ENCODE data around the gene PRCD. TPM values are rescaled to one million over a fixed set of nuclear protein-coding genes. Genes with fewer than 3 reads are reported as not detected.

PRCD gene
- total and polyA plus RNA-seq, 8 donors, result 0.72 to 12.2 (median 4.2) TPM; not detected in 3

DNA sequence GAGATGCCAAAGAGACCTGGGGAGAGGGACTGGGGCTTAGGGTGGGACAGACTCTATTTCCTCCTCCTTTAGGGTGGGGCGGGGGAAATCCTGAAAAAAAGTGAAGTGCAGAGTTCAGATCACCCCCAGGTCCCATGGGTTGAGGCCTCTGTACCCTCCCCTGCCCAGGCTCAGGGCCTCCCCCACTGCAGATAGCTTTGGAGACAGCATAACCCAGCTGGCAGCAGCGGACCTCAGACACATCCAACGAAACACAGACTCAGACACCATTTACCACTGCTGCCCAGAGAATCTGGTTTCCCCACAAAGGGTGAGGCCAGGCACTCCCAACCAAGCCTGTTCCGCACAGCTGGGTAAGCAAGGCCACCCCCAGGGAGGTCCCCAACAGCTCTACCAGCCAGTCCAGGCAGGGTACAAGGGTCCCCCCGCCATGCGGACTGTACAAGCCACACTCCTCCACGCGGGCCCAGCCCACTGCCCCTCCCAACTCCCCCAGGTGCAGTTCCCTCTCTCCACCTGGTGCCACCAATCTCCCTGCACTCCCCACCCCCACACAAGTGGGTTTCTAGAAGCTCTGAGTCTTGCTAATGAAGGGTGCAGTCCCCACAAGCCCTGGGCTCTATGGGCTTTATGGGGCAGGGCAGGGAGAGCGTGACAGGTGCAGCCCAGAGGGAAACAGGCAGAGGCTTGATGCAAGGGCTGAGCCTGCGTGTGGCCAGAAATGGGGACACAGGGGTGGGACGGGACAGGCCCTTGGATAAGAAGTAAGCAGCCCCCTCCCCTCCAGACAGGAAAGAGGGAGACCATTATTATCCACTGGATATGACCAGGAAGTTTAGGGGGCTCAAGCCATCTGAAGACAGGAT is 47.5 kb upstream of the PRCD start:
- H3K27me3 ChIP-seq, result no peaks in the 10 kb centered on the region
- peak in 1 of 2 donors; percentile 86 for DNase-seq
- peak overlapping the region; percentile 52 to 92 (median 76) for H3K27ac ChIP-seq
- 46 to 62% (median 50%) methylated on average over 6 to 11 of the region's 11 CpGs for WGBS, 5 donors
- H3K9me3 ChIP-seq, result no peaks in the 10 kb centered on the region
- intact Hi-C loops (cut with DNase I; ENCODE audit: low total_unique reads), result no loop called here
- H3K4me1 ChIP-seq, result peaks cover 21 to 77% (median 47%) of the 10 kb centered on the region in 4 donors
- TF ChIP-seq POLR2AphosphoS5 (IDR thresholded peaks at IDR 0.05), result no peak
- TF ChIP-seq POLR2A (IDR thresholded peaks at IDR 0.05), result no peak
- no peak for TF ChIP-seq CTCF (IDR thresholded peaks at IDR 0.05)
- TF ChIP-seq EP300 (IDR thresholded peaks at IDR 0.05), result no peak
- H3K36me3 ChIP-seq, result peaks cover 0 to 5% (median 5%) of the 10 kb centered on the region in 4 donors
- H3K4me3 ChIP-seq, result peak overlapping the region; percentile 9 to 30 (median 20)

DNA sequence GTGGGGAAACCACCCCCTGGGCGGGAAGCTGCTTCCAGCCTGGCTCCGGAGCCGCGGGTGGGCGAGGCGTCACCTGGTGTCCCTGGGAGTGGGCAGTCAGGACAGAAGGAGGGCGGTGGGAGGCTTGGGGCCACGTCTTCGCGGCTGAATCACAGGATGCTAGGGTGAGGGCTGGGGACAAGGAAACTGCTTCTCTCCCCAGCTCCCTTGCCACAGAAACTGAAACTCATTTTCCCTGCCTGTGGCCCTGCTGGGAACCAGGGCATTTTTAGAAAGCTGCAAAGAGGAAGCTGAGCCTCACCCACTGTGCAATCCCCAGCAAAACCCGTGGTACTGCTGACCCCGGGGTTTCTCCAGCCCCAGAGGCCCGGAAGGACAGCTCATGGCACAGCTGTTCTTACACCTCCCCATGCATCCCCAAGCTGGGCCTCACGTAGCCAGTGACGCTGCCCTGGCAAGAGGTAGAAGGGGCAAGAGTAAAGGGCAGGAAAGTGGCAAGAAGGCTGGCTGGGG is 46.8 kb upstream of the PRCD start:
- Histone ChIP-seq H3K4me3 (peak overlapping the region; percentile 9 to 30 (median 20)), H3K4me1 (peaks cover 28 to 84% (median 54%) of the 10 kb centered on the region in 4 donors), H3K27ac (peak overlapping the region; percentile 52 to 92 (median 76)), H3K27me3 (no peaks in the 10 kb centered on the region), H3K36me3 (no peaks in the 10 kb centered on the region), H3K9me3 (no peaks in the 10 kb centered on the region)
- 7 to 18% (median 8%) methylated on average over 14 to 15 of the region's 15 CpGs for whole genome bisulfite sequencing, 5 donors
- TF ChIP-seq EP300 (IDR thresholded peaks at IDR 0.05), result no peak
- peak in 2 of 3 donors; percentile 43 to 48 for TF ChIP-seq POLR2AphosphoS5 (IDR thresholded peaks at IDR 0.05)
- DNase-seq, result peak; percentile 68 to 84
- intact Hi-C loops (cut with DNase I; ENCODE audit: low total_unique reads), result no loop called here

DNA sequence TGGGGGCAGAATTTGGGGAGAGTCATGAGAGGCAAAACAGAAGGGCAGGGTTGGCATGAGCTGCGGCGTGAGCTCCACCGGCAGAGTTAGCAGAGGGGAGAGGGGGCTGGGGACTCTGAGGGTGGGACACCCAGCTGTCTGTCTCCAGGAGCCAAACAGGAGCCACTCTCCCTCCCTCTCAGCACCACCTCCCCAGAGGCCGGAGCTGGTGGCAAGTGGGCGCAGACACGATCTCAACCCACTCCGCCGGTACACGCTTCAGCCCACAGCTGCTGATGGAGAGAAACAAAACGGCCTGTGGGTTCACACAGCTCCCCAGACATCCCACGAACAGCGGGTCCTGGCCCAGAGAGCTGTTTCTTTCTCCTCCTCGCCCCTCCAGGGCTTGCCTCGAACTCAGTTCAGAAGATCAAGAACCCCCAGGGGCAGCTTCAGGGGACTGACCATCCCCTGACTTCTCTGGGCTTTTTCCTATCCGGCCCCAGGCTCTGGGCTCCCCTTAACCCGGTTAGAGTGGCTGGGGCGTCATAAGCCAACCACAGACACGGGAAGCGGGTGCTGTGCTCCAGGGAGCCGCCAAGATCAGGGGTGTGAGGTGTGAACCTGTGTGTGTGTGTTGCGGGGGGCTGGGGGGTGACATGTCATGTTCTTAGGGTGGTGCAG is 46.2 kb upstream of the PRCD start:
- Histone ChIP-seq H3K4me1 (peaks cover 34 to 90% (median 60%) of the 10 kb centered on the region in 4 donors), H3K4me3 (peak overlapping the region; percentile 9 to 30 (median 18)), H3K9me3 (no peaks in the 10 kb centered on the region), H3K36me3 (no peaks in the 10 kb centered on the region), H3K27me3 (no peaks in the 10 kb centered on the region), H3K27ac (peak overlapping the region; percentile 52 to 92 (median 76))
- no peak for TF ChIP-seq POLR2A (IDR thresholded peaks at IDR 0.05)
- no peak for TF ChIP-seq EP300 (IDR thresholded peaks at IDR 0.05)
- no peak for TF ChIP-seq POLR2AphosphoS5 (IDR thresholded peaks at IDR 0.05)
- no peak for TF ChIP-seq CTCF (IDR thresholded peaks at IDR 0.05)
- peak in 1 of 2 donors; percentile 39 for DNase-seq
- 49 to 72% (median 57%) methylated on average over 8 to 21 of the region's 21 CpGs for WGBS, 5 donors
- intact Hi-C loops (cut with DNase I; ENCODE audit: low total_unique reads), result no loop called here

DNA sequence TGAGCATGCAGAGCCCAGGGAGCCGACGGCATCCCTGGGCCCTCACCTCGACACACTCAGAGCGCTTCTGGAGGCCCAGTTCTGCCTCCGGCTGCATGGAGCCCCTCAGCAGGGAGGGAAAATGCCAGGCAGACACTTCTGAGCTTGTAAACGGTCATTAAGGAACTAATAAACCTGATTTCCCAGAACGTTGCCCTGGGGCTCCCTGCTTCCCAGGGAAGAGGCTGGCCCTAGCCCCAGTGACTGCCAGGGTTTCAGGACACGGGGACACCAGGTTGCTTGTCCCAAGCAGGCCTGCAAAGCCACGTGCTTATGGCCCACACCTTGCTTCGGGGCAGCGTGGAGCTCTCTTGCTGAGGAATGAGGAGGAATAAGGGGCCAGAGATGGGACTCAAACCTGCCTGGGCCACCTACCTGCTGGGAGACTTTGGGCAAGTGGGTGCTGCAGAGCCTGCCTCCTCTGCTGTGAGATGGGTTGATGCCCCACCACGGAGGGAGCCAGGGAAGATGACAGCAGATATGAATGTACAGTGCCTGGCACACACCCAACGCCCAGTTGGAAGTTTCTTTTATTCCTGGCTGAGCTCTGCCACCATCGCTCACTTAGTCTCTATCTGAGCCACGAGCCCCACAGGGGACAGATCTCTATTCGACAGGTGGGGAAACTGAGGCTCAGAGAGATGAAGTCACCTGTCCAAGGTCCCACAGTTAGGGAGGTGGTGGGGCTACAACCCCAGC is 44.0 kb upstream of the PRCD start:
- Histone ChIP-seq H3K9me3 (no peaks in the 10 kb centered on the region), H3K27me3 (no peaks in the 10 kb centered on the region), H3K4me3 (no peak overlapping the region), H3K4me1 (peaks cover 53 to 96% (median 76%) of the 10 kb centered on the region in 4 donors), H3K36me3 (no peaks in the 10 kb centered on the region), H3K27ac (peak overlapping the region in 3 of 5 donors; percentile 19 to 91 (median 30))
- TF ChIP-seq EP300 (IDR thresholded peaks at IDR 0.05) (no peak), POLR2A (IDR thresholded peaks at IDR 0.05) (no peak), POLR2AphosphoS5 (IDR thresholded peaks at IDR 0.05) (no peak), CTCF (IDR thresholded peaks at IDR 0.05) (no peak)
- DNase-seq, result no peak
- WGBS, 5 donors, result 82 to 85% (median 84%) methylated on average over 16 of the region's 16 CpGs
- intact Hi-C loops (cut with DNase I; ENCODE audit: low total_unique reads), result no loop called here

Measured in stomach (tissue), 9 donors.